Fibroblast of lung (primary cell): ENCODE measurements around the gene CDYL.

ENCODE experiments used
- EZH2 ChIP-seq: IDR thresholded peaks from 2 replicates; pipeline ENCODE4 v1.5.1; 2012; ENCODE audit warnings: low read length, control low read depth, mild to moderate bottlenecking; ENCODE audit errors: missing control alignments
- TF ChIP-seq, protein P1 (sequence below), 2 donors: IDR thresholded peaks in 1 of 2; conservative IDR thresholded peaks in 1 of 2; 1 replicate in 1 of 2; 2 replicates in 1 of 2; pipeline ENCODE4 v1.5.1; 2011 to 2012; ENCODE audit warnings: low read length in 2 of 2, control low read depth in 1 of 2, inconsistent platforms in 1 of 2, low read depth in 1 of 2, mild to moderate bottlenecking in 1 of 2

DNA sequence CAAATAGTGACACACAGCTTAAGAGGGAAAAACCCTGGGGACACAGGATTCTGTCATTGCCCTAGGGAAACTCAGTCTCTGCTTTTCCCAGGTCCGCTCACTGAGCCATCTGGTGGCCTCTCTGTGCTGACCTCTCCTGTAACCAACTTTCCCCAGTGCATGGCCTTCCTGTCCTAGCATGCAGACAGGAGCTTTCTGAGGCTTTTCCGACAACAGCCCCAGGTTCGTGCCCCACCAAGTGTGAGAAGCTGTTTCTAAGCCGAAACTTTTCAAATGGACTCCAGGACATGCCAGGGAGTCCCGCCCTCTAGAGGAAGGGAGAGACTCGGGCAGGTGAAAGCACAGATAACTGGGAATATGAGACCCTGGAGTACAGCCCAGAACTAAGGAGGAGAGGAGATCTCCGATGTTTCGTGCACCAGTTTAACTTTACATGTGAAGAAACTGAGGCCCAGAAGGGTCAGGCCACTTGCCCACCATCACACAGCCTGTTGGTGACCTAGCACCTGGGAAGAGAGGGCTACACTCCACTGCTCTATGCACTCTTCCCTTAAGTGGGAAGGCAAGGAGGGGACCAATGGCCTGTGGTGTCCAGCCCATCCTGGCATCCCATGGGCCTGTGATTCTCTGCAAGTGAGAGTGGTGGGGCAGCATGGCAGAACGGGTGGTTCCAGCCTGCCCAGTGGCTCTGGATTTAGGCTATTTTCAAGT lies 181.5 kb downstream of the CDYL start:
- TF ChIP-seq, protein P1, sequence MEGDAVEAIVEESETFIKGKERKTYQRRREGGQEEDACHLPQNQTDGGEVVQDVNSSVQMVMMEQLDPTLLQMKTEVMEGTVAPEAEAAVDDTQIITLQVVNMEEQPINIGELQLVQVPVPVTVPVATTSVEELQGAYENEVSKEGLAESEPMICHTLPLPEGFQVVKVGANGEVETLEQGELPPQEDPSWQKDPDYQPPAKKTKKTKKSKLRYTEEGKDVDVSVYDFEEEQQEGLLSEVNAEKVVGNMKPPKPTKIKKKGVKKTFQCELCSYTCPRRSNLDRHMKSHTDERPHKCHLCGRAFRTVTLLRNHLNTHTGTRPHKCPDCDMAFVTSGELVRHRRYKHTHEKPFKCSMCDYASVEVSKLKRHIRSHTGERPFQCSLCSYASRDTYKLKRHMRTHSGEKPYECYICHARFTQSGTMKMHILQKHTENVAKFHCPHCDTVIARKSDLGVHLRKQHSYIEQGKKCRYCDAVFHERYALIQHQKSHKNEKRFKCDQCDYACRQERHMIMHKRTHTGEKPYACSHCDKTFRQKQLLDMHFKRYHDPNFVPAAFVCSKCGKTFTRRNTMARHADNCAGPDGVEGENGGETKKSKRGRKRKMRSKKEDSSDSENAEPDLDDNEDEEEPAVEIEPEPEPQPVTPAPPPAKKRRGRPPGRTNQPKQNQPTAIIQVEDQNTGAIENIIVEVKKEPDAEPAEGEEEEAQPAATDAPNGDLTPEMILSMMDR (conservative IDR thresholded peaks at IDR 0.05 in 1 of 2, IDR thresholded peaks at IDR 0.05 in 1 of 2; ENCODE audit: low read depth in 1 of 2, low read length in 2 of 2), result no peak
- no peak for TF ChIP-seq EZH2
